RWPE2 (cell line): ENCODE data around the gene DLG1.
A peak's percentile ranks its signal among the peaks of the same experiment; 100 is the strongest.

Source experiments
- ATAC-seq: fragments of 200-7000 bp; cut with Tn5 transposase; 3 replicates; pipeline ENCODE4 v1.9.1; 2021; ENCODE audit warnings: low read depth
- DNase-seq: peaks from one replicate; pipeline ENCODE4 v3.0.0-alpha.2; 2020; ENCODE audit warnings: low spot score
- H3K27ac ChIP-seq: fragments of 450-650 bp; 2 replicates; pipeline ENCODE4 v1.5.1; 2017; ENCODE audit warnings: mild to moderate bottlenecking; ENCODE audit not compliant: poor library complexity, severe bottlenecking
- H3K27me3 ChIP-seq: fragments of 250-450 bp; sonication (Bioruptor Pico); 2 replicates; pipeline ENCODE4 v1.5.1; 2021; ENCODE audit warnings: mild to moderate bottlenecking, moderate library complexity; ENCODE audit not compliant: insufficient read depth, poor library complexity, severe bottlenecking
- H3K36me3 ChIP-seq: fragments of 250-450 bp; sonication (Bioruptor Pico); 2 replicates; pipeline ENCODE4 v1.5.1; 2020; ENCODE audit warnings: low read depth, mild to moderate bottlenecking, moderate library complexity
- H3K4me1 ChIP-seq: fragments of 250-450 bp; sonication (Bioruptor Pico); 2 replicates; pipeline ENCODE4 v1.5.1; 2021; ENCODE audit warnings: mild to moderate bottlenecking, moderate library complexity; ENCODE audit not compliant: insufficient read depth, poor library complexity, severe bottlenecking
- H3K4me3 ChIP-seq: fragments of 250-450 bp; sonication (Bioruptor Pico); 2 replicates; pipeline ENCODE4 v1.5.1; 2021; ENCODE audit warnings: mild to moderate bottlenecking, moderate library complexity; ENCODE audit not compliant: severe bottlenecking
- H3K9me3 ChIP-seq: fragments of 250-450 bp; sonication (Bioruptor Pico); 2 replicates; pipeline ENCODE4 v1.5.1; 2021; ENCODE audit warnings: mild to moderate bottlenecking, moderate library complexity; ENCODE audit not compliant: severe bottlenecking
- CTCF ChIP-seq: fragments of 450-650 bp; IDR thresholded peaks from one replicate; pipeline ENCODE4 v1.5.1; 2017; ENCODE audit warnings: mild to moderate bottlenecking, moderate library complexity; ENCODE audit not compliant: poor library complexity, severe bottlenecking

The DLG1 gene

GRCh38 chr3:197209366-197210260, 88.8 kb downstream of the DLG1 start:
- no peak for DNase-seq
- no peaks in the 10 kb centered on the region for H3K9me3 ChIP-seq
- no peak for TF ChIP-seq CTCF
- no peak overlapping the region for H3K4me3 ChIP-seq
- peaks cover 8% of the 10 kb centered on the region for H3K4me1 ChIP-seq
- H3K27me3 ChIP-seq: no peaks in the 10 kb centered on the region
- peaks cover 11% of the 10 kb centered on the region; the same call in 1 of the 2 replicates for H3K36me3 ChIP-seq
- no peak overlapping the region for H3K27ac ChIP-seq
- 0 out of 3 replicates have a peak, but pooled peaks have one; percentile 25 for ATAC-seq

- DNase-seq: no peak
- Histone ChIP-seq H3K4me3 (no peak overlapping the region), H3K4me1 (peaks cover 8% of the 10 kb centered on the region), H3K27me3 (no peaks in the 10 kb centered on the region), H3K9me3 (no peaks in the 10 kb centered on the region), H3K36me3 (0 out of 2 replicates have a peak, but pooled peaks cover 6% of the 10 kb centered on the region), H3K27ac (no peak overlapping the region)
- TF ChIP-seq CTCF: no peak
- ATAC-seq: no peak
These were observed 91.5 kb downstream of the DLG1 start for GRCh38 chr3:197206913-197207312.

- DNase-seq (no peak), ATAC-seq (no peak)
- Histone ChIP-seq H3K27ac (no peak overlapping the region), H3K36me3 (0 out of 2 replicates have a peak, but pooled peaks cover 6% of the 10 kb centered on the region), H3K9me3 (no peaks in the 10 kb centered on the region), H3K27me3 (no peaks in the 10 kb centered on the region), H3K4me3 (no peak overlapping the region), H3K4me1 (peaks cover 8% of the 10 kb centered on the region)
- TF ChIP-seq CTCF: no peak
These were observed 92.7 kb downstream of the DLG1 start for GRCh38 chr3:197205675-197206074.

- Histone ChIP-seq H3K4me3 (no peak overlapping the region), H3K27me3 (no peaks in the 10 kb centered on the region), H3K4me1 (peaks cover 7% of the 10 kb centered on the region), H3K36me3 (0 out of 2 replicates have a peak, but pooled peaks cover 6% of the 10 kb centered on the region), H3K9me3 (no peaks in the 10 kb centered on the region), H3K27ac (no peak overlapping the region)
- ATAC-seq (no peak), DNase-seq (no peak)
- TF ChIP-seq CTCF: no peak
These were observed 93.1 kb downstream of the DLG1 start for GRCh38 chr3:197205265-197205664.

GRCh38 chr3:197204736-197205135, 93.7 kb downstream of the DLG1 start:
- TF ChIP-seq CTCF: no peak
- ATAC-seq (no peak), DNase-seq (no peak)
- Histone ChIP-seq H3K4me1 (peaks cover 6% of the 10 kb centered on the region), H3K9me3 (no peaks in the 10 kb centered on the region), H3K36me3 (0 out of 2 replicates have a peak, but pooled peaks cover 6% of the 10 kb centered on the region), H3K27ac (no peak overlapping the region), H3K27me3 (no peaks in the 10 kb centered on the region), H3K4me3 (no peak overlapping the region)
